HepG2 (cell line): ENCODE measurements around the gene FAM83D. TPM values are rescaled to one million over a fixed set of nuclear protein-coding genes. Genes with fewer than 3 reads are reported as not detected.

Experiments used
- CEBPG ChIP-seq: IDR thresholded peaks from 2 replicates; pipeline ENCODE4 v1.6.1; 2016
- ERF ChIP-seq: IDR thresholded peaks from 2 replicates; pipeline ENCODE4 v1.6.1; 2018; ENCODE audit warnings: missing biosample characterization, missing genetic modification reagents
- HCFC1 ChIP-seq: fragments of 150-350 bp; IDR thresholded peaks from 2 replicates; pipeline ENCODE4 v1.6.1; 2014; ENCODE audit warnings: low read depth, low read length
- KLF13 ChIP-seq: sonication (generic); formaldehyde crosslinking; IDR thresholded peaks from 2 replicates; pipeline ENCODE4 v1.4.0; 2020; ENCODE audit warnings: mild to moderate bottlenecking, missing genetic modification reagents
- RCOR2 ChIP-seq: IDR thresholded peaks from 2 replicates; pipeline ENCODE4 v1.6.1; 2016; ENCODE audit warnings: missing biosample characterization, missing genetic modification reagents
- SETDB1 ChIP-seq: sonication (generic); formaldehyde crosslinking; IDR thresholded peaks from 2 replicates; pipeline ENCODE4 v1.5.1; 2020; ENCODE audit warnings: missing genetic modification reagents, mild to moderate bottlenecking, borderline replicate concordance
- SMAD9 ChIP-seq: sonication (generic); formaldehyde crosslinking; IDR thresholded peaks from 2 replicates; pipeline ENCODE4 v1.5.1; 2020; ENCODE audit warnings: mild to moderate bottlenecking, missing genetic modification reagents
- SMARCC2 ChIP-seq: fragments of 450-650 bp; IDR thresholded peaks from 2 replicates; pipeline ENCODE4 v1.6.1; 2017; ENCODE audit warnings: antibody characterized with exemption, mild to moderate bottlenecking
- SOX5 ChIP-seq: IDR thresholded peaks from 2 replicates; pipeline ENCODE4 v1.6.1; 2016; ENCODE audit warnings: borderline replicate concordance
- YEATS2 ChIP-seq: sonication (generic); formaldehyde crosslinking; IDR thresholded peaks from 2 replicates; pipeline ENCODE4 v1.4.0; 2020; ENCODE audit warnings: missing genetic modification reagents, borderline replicate concordance
- ZFP36 ChIP-seq: fragments of 150-350 bp; IDR thresholded peaks from 2 replicates; pipeline ENCODE4 v1.6.1; 2018; ENCODE audit warnings: borderline replicate concordance, low read length, low read depth; ENCODE audit not compliant: partially characterized antibody
- ZNF251 ChIP-seq: sonication (generic); formaldehyde crosslinking; IDR thresholded peaks from 2 replicates; pipeline ENCODE4 v1.9.0; 2021; ENCODE audit warnings: mild to moderate bottlenecking, missing genetic modification reagents
- ZNF335 ChIP-seq: sonication (generic); formaldehyde crosslinking; IDR thresholded peaks from 2 replicates; pipeline ENCODE4 v1.4.0; 2020; ENCODE audit warnings: missing genetic modification reagents
- polyA plus RNA-seq, 8 experiments: library from polyadenylated mRNA; depleted of rRNA in 3 of 8; stranded (reverse) in 7 of 8; unstranded in 1 of 8; fragments of >200 nt; fragmentation: Illumina TruSeq in 4 of 8; extraction: Trizol in 4 of 8; gene quantifications; 2 replicates each; pipeline versions ENCODE4 v1.2.1 to v1.2.3, GENCODE V29; 2011 to 2016; ENCODE audit warnings: low read depth in 4 of 8, missing spikeins in 1 of 8, mixed read lengths in 1 of 8; ENCODE audit not compliant: insufficient read depth in 1 of 8
- total RNA-seq, 5 experiments: library from RNA; depleted of rRNA; stranded (reverse); fragments of >200 nt; fragmentation: Illumina TruSeq; extraction: Trizol; gene quantifications; 2 replicates each; pipeline ENCODE4 v1.2.3, GENCODE V29; 2016; ENCODE audit warnings: low read depth in 1 of 5
- TF ChIP-seq, protein P1 (sequence below): sonication (generic); formaldehyde crosslinking; conservative IDR thresholded peaks from 2 replicates; pipeline ENCODE4 v1.4.0; 2020; ENCODE audit warnings: missing genetic modification reagents
- TF ChIP-seq, protein P2 (sequence below): sonication (generic); formaldehyde crosslinking; IDR thresholded peaks from 2 replicates; pipeline ENCODE4 v1.4.0; 2020; ENCODE audit warnings: missing genetic modification reagents
- TF ChIP-seq, protein P3 (sequence below): IDR thresholded peaks from 2 replicates; pipeline ENCODE4 v1.6.1; 2016; ENCODE audit warnings: missing compliant biosample characterization, missing genetic modification reagents, borderline replicate concordance
- TF ChIP-seq, protein P4 (sequence below): IDR thresholded peaks from 2 replicates; pipeline ENCODE4 v1.6.1; 2016; ENCODE audit warnings: missing genetic modification reagents, missing compliant biosample characterization
- TF ChIP-seq, protein P5 (sequence below): sonication (generic); formaldehyde crosslinking; conservative IDR thresholded peaks from 2 replicates; pipeline ENCODE4 v1.4.0; 2020; ENCODE audit warnings: mild to moderate bottlenecking, missing genetic modification reagents, moderate library complexity
- TF ChIP-seq, protein P6 (sequence below): sonication (generic); formaldehyde crosslinking; IDR thresholded peaks from 2 replicates; pipeline ENCODE4 v1.4.0; 2020; ENCODE audit warnings: missing genetic modification reagents
- TF ChIP-seq, protein P7 (sequence below), 2 experiments: sonication (generic) in 1 of 2; formaldehyde crosslinking in 1 of 2; IDR thresholded peaks; 2 replicates each; pipeline versions ENCODE4 v1.4.0 to v1.6.1; 2018 to 2020; ENCODE audit warnings: missing genetic modification reagents in 2 of 2, borderline replicate concordance in 1 of 2, low read depth in 1 of 2, mild to moderate bottlenecking in 1 of 2, missing biosample characterization in 1 of 2

FAM83D gene
- total and polyA plus RNA-seq, 2 of the 13 experiments (the other 11 are each of a cell fraction or from before 2014, with no cell fraction given): 51.4 to 64.0 TPM

DNA sequence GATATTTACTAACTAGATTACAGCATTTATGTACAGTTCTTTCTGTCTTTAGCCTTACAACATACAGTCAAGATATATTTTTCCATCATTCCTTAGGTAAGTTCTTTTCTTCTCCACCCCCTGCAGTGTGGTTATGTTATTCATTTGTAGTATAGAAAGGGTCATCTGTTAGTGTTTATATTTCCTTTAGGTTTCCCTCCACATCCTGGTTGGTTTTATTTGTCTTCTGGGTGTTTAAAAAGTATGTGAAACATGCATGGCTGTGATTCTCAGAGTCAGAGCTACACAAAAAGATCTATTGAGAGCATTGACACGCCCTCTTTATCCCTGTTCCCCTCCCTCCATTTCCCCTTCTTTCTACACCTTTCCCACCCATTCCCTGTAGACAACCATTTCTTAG lies 56.1 kb downstream of the FAM83D start (continued):
- TF ChIP-seq, protein P1, sequence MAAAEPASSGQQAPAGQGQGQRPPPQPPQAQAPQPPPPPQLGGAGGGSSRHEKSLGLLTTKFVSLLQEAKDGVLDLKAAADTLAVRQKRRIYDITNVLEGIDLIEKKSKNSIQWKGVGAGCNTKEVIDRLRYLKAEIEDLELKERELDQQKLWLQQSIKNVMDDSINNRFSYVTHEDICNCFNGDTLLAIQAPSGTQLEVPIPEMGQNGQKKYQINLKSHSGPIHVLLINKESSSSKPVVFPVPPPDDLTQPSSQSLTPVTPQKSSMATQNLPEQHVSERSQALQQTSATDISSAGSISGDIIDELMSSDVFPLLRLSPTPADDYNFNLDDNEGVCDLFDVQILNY (CRISPR knock-in tag): no peak
- TF ChIP-seq, protein P2, sequence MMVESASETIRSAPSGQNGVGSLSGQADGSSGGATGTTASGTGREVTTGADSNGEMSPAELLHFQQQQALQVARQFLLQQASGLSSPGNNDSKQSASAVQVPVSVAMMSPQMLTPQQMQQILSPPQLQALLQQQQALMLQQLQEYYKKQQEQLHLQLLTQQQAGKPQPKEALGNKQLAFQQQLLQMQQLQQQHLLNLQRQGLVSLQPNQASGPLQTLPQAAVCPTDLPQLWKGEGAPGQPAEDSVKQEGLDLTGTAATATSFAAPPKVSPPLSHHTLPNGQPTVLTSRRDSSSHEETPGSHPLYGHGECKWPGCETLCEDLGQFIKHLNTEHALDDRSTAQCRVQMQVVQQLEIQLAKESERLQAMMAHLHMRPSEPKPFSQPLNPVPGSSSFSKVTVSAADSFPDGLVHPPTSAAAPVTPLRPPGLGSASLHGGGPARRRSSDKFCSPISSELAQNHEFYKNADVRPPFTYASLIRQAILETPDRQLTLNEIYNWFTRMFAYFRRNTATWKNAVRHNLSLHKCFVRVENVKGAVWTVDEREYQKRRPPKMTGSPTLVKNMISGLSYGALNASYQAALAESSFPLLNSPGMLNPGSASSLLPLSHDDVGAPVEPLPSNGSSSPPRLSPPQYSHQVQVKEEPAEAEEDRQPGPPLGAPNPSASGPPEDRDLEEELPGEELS (CRISPR knock-in tag): peak; percentile 40
- no peak for TF ChIP-seq RCOR2 (CRISPR knock-in tag)
- TF ChIP-seq, protein P3, sequence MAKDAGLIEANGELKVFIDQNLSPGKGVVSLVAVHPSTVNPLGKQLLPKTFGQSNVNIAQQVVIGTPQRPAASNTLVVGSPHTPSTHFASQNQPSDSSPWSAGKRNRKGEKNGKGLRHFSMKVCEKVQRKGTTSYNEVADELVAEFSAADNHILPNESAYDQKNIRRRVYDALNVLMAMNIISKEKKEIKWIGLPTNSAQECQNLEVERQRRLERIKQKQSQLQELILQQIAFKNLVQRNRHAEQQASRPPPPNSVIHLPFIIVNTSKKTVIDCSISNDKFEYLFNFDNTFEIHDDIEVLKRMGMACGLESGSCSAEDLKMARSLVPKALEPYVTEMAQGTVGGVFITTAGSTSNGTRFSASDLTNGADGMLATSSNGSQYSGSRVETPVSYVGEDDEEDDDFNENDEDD (CRISPR knock-in tag): no peak
- TF ChIP-seq, protein P4, sequence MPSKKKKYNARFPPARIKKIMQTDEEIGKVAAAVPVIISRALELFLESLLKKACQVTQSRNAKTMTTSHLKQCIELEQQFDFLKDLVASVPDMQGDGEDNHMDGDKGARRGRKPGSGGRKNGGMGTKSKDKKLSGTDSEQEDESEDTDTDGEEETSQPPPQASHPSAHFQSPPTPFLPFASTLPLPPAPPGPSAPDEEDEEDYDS (CRISPR knock-in tag): no peak
- TF ChIP-seq SOX5: peak; percentile 79; the same call in 1 of the 2 replicates
- TF ChIP-seq SMARCC2: no peak
- no peak for TF ChIP-seq YEATS2
- TF ChIP-seq SMAD9 (CRISPR knock-in tag): no peak
- TF ChIP-seq CEBPG: peak; percentile 18; the same call in 1 of the 2 replicates
- TF ChIP-seq, protein P5, sequence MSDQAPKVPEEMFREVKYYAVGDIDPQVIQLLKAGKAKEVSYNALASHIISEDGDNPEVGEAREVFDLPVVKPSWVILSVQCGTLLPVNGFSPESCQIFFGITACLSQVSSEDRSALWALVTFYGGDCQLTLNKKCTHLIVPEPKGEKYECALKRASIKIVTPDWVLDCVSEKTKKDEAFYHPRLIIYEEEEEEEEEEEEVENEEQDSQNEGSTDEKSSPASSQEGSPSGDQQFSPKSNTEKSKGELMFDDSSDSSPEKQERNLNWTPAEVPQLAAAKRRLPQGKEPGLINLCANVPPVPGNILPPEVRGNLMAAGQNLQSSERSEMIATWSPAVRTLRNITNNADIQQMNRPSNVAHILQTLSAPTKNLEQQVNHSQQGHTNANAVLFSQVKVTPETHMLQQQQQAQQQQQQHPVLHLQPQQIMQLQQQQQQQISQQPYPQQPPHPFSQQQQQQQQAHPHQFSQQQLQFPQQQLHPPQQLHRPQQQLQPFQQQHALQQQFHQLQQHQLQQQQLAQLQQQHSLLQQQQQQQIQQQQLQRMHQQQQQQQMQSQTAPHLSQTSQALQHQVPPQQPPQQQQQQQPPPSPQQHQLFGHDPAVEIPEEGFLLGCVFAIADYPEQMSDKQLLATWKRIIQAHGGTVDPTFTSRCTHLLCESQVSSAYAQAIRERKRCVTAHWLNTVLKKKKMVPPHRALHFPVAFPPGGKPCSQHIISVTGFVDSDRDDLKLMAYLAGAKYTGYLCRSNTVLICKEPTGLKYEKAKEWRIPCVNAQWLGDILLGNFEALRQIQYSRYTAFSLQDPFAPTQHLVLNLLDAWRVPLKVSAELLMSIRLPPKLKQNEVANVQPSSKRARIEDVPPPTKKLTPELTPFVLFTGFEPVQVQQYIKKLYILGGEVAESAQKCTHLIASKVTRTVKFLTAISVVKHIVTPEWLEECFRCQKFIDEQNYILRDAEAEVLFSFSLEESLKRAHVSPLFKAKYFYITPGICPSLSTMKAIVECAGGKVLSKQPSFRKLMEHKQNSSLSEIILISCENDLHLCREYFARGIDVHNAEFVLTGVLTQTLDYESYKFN: no peak
- no peak for TF ChIP-seq ZNF251 (CRISPR knock-in tag)
- TF ChIP-seq, protein P6, sequence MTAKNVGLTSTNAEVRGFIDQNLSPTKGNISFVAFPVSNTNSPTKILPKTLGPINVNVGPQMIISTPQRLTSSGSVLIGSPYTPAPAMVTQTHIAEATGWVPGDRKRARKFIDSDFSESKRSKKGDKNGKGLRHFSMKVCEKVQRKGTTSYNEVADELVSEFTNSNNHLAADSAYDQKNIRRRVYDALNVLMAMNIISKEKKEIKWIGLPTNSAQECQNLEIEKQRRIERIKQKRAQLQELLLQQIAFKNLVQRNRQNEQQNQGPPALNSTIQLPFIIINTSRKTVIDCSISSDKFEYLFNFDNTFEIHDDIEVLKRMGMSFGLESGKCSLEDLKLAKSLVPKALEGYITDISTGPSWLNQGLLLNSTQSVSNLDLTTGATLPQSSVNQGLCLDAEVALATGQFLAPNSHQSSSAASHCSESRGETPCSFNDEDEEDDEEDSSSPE (CRISPR knock-in tag): no peak
- TF ChIP-seq SETDB1: no peak
- TF ChIP-seq ZNF335 (CRISPR knock-in tag): no peak
- TF ChIP-seq ERF: 0 out of 2 replicates have a peak, but pooled peaks have one; percentile 22
- TF ChIP-seq ZFP36: no peak
- TF ChIP-seq, protein P7, sequence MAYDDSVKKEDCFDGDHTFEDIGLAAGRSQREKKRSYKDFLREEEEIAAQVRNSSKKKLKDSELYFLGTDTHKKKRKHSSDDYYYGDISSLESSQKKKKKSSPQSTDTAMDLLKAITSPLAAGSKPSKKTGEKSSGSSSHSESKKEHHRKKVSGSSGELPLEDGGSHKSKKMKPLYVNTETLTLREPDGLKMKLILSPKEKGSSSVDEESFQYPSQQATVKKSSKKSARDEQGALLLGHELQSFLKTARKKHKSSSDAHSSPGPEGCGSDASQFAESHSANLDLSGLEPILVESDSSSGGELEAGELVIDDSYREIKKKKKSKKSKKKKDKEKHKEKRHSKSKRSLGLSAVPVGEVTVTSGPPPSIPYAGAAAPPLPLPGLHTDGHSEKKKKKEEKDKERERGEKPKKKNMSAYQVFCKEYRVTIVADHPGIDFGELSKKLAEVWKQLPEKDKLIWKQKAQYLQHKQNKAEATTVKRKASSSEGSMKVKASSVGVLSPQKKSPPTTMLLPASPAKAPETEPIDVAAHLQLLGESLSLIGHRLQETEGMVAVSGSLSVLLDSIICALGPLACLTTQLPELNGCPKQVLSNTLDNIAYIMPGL (CRISPR knock-in tag; IDR thresholded peaks at IDR 0.05; ENCODE audit: borderline replicate concordance in 1 of 2, low read depth in 1 of 2): peak in 1 of 2 experiments; percentile 32; a peak in 1 of 4 replicates
- TF ChIP-seq KLF13 (CRISPR knock-in tag): no peak
- no peak for TF ChIP-seq HCFC1
